Osteoblast (primary cell): Measurements from ENCODE around the gene KRT37. TPM values are rescaled to one million over a fixed set of nuclear protein-coding genes. Genes with fewer than 3 reads are reported as not detected.

Source experiments
- DNase-seq: peaks from one replicate; pipeline ENCODE4 v3.0.0; 2011; ENCODE audit warnings: low spot score, mixed read lengths; ENCODE audit not compliant: insufficient read length; ENCODE audit errors: missing footprints
- H2AFZ ChIP-seq: 2 replicates; pipeline ENCODE4 v1.6.0; 2011; ENCODE audit warnings: mild to moderate bottlenecking, low read length
- H3K27ac ChIP-seq: 2 replicates; pipeline ENCODE4 v1.5.1; 2011; ENCODE audit warnings: mild to moderate bottlenecking, low read depth, low read length, moderate library complexity
- H3K27me3 ChIP-seq: 2 replicates; pipeline ENCODE4 v1.6.0; 2012; ENCODE audit warnings: mild to moderate bottlenecking, control low read depth, inconsistent platforms, low read length, moderate library complexity; ENCODE audit not compliant: insufficient read depth
- H3K36me3 ChIP-seq: 2 replicates; pipeline ENCODE4 v1.5.1; 2011; ENCODE audit warnings: mild to moderate bottlenecking, low read length, control low read depth, moderate library complexity; ENCODE audit not compliant: insufficient read depth
- H3K4me1 ChIP-seq: 2 replicates; pipeline ENCODE4 v1.5.1; 2011; ENCODE audit warnings: mild to moderate bottlenecking, low read length, control low read depth, moderate library complexity; ENCODE audit not compliant: insufficient read depth
- H3K4me2 ChIP-seq: 2 replicates; pipeline ENCODE4 v1.6.0; 2011; ENCODE audit warnings: mild to moderate bottlenecking, low read length; ENCODE audit not compliant: insufficient read depth
- H3K4me3 ChIP-seq: fragments of 200-600 bp; sonication (generic); 3 replicates; pipeline ENCODE4 v1.5.1; 2012; ENCODE audit warnings: mild to moderate bottlenecking, low read length, inconsistent platforms; ENCODE audit not compliant: insufficient read depth
- H3K79me2 ChIP-seq: 2 replicates; pipeline ENCODE4 v1.6.0; 2012; ENCODE audit warnings: mild to moderate bottlenecking, low read length, control low read depth, inconsistent platforms; ENCODE audit not compliant: insufficient read depth
- H3K9me3 ChIP-seq: 2 replicates; pipeline ENCODE4 v1.5.1; 2011; ENCODE audit warnings: low read depth, low read length, control low read depth
- H4K20me1 ChIP-seq: 2 replicates; pipeline ENCODE4 v1.6.0; 2012; ENCODE audit warnings: mild to moderate bottlenecking, low read length, control low read depth; ENCODE audit not compliant: insufficient read depth
- total RNA-seq: library from RNA; depleted of rRNA; stranded (reverse); fragments of >200 nt; gene quantifications from 2 replicates; pipeline ENCODE4 v1.2.3, GENCODE V29; 2012
- TF ChIP-seq, protein P1 (sequence below): IDR thresholded peaks from 2 replicates; pipeline ENCODE4 v1.5.1; 2011; ENCODE audit warnings: mild to moderate bottlenecking, low read depth, low read length, moderate library complexity; ENCODE audit errors: extremely low read depth

Gene KRT37
- not detected in 2 replicates for total RNA-seq

DNA sequence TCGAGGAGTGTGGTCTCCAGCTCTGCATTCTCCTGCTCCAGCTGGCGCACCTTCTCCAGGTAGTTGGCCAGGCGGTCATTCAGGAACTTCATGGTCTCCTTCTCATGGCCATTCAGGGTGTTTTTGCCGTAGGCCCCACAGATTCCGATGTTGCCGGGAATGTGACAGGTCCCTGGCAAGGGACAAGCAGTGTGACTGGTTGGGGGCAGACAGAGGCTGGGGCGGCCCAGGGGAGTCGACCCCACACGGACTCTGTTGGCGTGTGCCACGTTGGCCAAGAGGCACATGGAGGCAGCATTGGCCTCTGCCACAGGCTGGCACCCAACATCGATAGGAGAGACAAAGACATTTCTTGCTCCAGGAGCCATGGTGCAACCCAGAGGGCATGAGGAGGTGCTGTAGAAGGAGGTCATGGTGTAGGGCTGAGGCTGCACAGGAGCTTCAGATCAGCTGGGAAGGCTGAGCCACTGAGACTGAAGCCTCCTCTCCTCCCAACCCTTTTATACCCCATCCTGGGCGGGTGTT lies at the start of gene KRT37:
Gene KRT37 (minus strand): TSS at position 475 of the 525 bp plus-strand sequence. CDS start 62 bp downstream, at position 413.
- H3K27ac ChIP-seq = no peak within 1 kb of the TSS
- no peaks in the 10 kb centered on the region for H3K36me3 ChIP-seq
- peaks cover 19% of the 10 kb centered on the region for H3K4me1 ChIP-seq
- H3K4me3 ChIP-seq = no peak within 1 kb of the TSS
- DNase-seq = no peak
- no peak within 1 kb of the TSS for H3K4me2 ChIP-seq
- no peaks in the 10 kb centered on the region for H3K27me3 ChIP-seq
- no peaks in the 10 kb centered on the region for H4K20me1 ChIP-seq
- TF ChIP-seq, protein P1, sequence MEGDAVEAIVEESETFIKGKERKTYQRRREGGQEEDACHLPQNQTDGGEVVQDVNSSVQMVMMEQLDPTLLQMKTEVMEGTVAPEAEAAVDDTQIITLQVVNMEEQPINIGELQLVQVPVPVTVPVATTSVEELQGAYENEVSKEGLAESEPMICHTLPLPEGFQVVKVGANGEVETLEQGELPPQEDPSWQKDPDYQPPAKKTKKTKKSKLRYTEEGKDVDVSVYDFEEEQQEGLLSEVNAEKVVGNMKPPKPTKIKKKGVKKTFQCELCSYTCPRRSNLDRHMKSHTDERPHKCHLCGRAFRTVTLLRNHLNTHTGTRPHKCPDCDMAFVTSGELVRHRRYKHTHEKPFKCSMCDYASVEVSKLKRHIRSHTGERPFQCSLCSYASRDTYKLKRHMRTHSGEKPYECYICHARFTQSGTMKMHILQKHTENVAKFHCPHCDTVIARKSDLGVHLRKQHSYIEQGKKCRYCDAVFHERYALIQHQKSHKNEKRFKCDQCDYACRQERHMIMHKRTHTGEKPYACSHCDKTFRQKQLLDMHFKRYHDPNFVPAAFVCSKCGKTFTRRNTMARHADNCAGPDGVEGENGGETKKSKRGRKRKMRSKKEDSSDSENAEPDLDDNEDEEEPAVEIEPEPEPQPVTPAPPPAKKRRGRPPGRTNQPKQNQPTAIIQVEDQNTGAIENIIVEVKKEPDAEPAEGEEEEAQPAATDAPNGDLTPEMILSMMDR = no peak
- no peak within 1 kb of the TSS for H2AFZ ChIP-seq
- H3K9me3 ChIP-seq = no peaks in the 10 kb centered on the region
- H3K79me2 ChIP-seq = no peaks in the 10 kb centered on the region

DNA sequence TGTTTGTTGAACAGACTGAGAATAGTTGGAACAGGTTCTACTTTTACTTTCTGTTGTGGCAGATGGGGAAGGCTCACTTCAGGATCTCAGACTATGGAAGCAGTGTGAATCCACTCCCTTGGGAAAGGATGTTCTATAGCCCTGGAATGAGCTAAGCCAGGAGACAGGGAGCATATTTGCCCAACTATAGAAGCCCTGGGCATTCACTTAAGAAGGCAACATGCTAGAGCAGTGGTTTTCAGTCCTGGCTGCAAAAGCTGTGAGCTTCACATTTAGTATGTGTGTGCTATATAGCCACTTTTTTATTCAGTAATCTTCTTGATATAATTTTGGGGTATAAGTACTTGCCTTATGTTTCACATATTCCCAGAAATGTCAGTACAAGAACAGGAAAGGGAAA lies 44.0 kb upstream of the KRT37 start:
- H3K27ac ChIP-seq = no peak overlapping the region
- no peak overlapping the region for H3K4me3 ChIP-seq
- TF ChIP-seq, protein P1 = no peak
- peaks cover 5% of the 10 kb centered on the region for H3K9me3 ChIP-seq
- no peaks in the 10 kb centered on the region for H3K79me2 ChIP-seq
- H3K4me2 ChIP-seq = no peak overlapping the region
- no peaks in the 10 kb centered on the region for H4K20me1 ChIP-seq
- no peaks in the 10 kb centered on the region for H3K36me3 ChIP-seq
- H3K27me3 ChIP-seq = no peaks in the 10 kb centered on the region
- no peak for DNase-seq
- H2AFZ ChIP-seq = no peak overlapping the region
- peaks cover 19% of the 10 kb centered on the region for H3K4me1 ChIP-seq

- Histone ChIP-seq H3K4me1 (peaks cover 19% of the 10 kb centered on the region), H3K36me3 (no peaks in the 10 kb centered on the region), H3K27ac (no peak overlapping the region), H3K79me2 (no peaks in the 10 kb centered on the region), H3K4me3 (no peak overlapping the region), H3K4me2 (peak overlapping the region; percentile 44), H4K20me1 (no peaks in the 10 kb centered on the region), H2AFZ (peak overlapping the region; percentile 29), H3K9me3 (peaks cover 5% of the 10 kb centered on the region), H3K27me3 (no peaks in the 10 kb centered on the region)
- DNase-seq = peak; percentile 93
- TF ChIP-seq, protein P1 = no peak
Observed at GRCh38 chr17:41467561-41467960, 43.2 kb upstream of the KRT37 start.

GRCh38 chr17:41466988-41467387 lies 42.6 kb upstream of the KRT37 start, which contains the start of gene KRT32:
TSS of gene KRT32 (minus strand) at chr17:41467386. CDS start at chr17:41467325, 61 bp downstream.
- TF ChIP-seq, protein P1 = no peak
- Histone ChIP-seq H3K9me3 (peaks cover 4% of the 10 kb centered on the region), H3K27me3 (no peaks in the 10 kb centered on the region), H3K4me2 (peak within 1 kb of the TSS; percentile 44), H3K4me3 (no peak within 1 kb of the TSS), H3K27ac (no peak within 1 kb of the TSS), H4K20me1 (no peaks in the 10 kb centered on the region), H3K36me3 (no peaks in the 10 kb centered on the region), H3K79me2 (no peaks in the 10 kb centered on the region), H2AFZ (peak within 1 kb of the TSS; percentile 29), H3K4me1 (peaks cover 19% of the 10 kb centered on the region)
- DNase-seq = no peak
